Caki2 (cell line): ENCODE data around the gene INSC. TPM values are rescaled to one million over a fixed set of nuclear protein-coding genes. Genes with fewer than 3 reads are reported as not detected.

Source experiments
- DNase-seq: peaks from one replicate; pipeline ENCODE4 v3.0.0-alpha.2; 2015; ENCODE audit warnings: low read depth
- in situ Hi-C: cut with HindIII; loops from 2 replicates; pipeline ENCODE4 v1.10.0; 2016; ENCODE audit warnings: low sequenced_read_pairs, low pct_unique_long_range_greater_than_20kb, mixed read lengths
- total RNA-seq: library from RNA; depleted of rRNA; stranded (reverse); fragments of >200 nt; shearing (Covaris generic); gene quantifications from 2 replicates; pipeline ENCODE4 v1.2.3, GENCODE V29; 2014; ENCODE audit warnings: low replicate concordance

The INSC gene
- total RNA-seq, 1 experiment from 2014 or later = not detected

DNA sequence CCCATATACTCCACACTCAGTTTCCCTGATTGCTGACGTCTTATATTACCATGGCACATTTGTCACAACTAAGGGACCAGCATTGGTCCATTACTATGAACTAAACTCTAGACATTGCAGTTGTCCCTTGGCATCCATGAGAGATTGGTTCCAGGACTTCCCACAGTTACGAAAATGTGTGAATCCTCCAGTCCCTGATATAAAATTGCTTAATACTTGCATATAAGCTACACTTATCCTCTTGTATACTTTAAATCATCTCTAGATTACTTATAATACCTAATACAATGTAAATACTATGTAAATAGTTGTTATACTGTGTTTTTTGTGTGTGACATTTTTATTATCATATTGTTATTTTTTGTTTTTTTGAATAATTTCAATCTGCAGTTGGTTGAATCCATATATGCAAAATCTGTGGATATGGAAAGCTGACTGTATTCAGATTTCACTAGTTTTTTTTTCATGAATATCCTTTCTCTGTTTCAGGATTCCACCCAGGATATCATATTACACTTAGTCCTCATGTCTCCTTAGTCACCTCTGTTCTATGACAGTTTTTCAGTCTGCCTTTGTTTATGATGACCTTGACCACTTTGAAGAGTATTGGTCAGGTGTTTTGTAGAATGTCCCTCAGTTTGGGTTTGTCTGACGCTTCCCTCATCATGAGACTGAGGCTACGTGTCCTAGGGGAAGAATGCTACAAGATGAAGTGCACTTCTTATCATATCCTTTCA lies 55.3 kb downstream of the INSC start:
- in situ Hi-C loops = no loop called here
- no peak for DNase-seq

GRCh38 chr11:15170698-15171097 lies 56.0 kb downstream of the INSC start:
- in situ Hi-C loops = no loop called here
- DNase-seq = no peak

GRCh38 chr11:15171956-15172355 lies 57.2 kb downstream of the INSC start:
- in situ Hi-C loops = no loop called here
- no peak for DNase-seq

GRCh38 chr11:15175831-15176230 lies 61.1 kb downstream of the INSC start:
- no peak for DNase-seq
- in situ Hi-C loops = no loop called here

GRCh38 chr11:15176646-15177163 lies 62.0 kb downstream of the INSC start:
- in situ Hi-C loops = no loop called here
- no peak for DNase-seq

GRCh38 chr11:15177491-15177890 lies 62.8 kb downstream of the INSC start:
- in situ Hi-C loops = no loop called here
- DNase-seq = no peak

DNA sequence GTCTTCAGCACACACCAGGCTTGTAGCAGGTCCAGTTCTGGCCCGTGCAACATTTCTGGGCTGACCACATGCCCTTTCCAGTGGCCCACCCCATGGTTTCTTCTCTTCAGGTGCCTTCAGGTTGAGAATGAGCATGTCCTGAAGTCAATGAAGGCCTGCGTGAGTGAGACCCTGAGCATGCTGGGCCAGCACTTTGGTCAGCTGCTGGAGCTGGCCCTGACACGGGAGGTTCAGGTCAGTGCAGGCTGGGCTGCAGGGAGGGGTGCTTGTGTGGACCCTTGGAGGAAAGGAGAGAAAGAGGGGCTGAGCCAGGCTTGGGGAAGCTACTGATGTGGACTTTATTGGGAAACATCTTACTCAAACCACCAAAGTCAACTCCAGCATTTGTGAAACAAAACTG lies 63.5 kb downstream of the INSC start:
- in situ Hi-C loops = no loop called here
- DNase-seq = no peak

DNA sequence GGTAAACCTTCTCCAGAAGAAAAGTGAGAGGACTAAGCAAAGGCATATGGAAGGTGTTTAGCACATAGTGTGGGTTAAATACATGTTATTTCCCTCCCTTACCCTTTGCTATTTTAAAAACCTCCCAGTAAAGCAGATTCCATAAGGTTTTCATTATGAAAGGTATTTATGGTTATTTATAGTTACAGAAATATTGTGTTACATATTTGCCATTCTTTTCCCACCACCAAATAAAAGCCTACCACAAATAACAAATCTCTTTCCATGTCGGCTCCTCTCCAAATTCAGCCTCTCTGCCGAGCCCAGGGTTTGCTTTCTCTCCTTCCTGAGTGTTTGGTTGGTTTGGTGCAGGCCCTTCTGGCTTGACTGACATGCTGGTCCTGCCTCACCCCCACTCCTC lies 64.4 kb downstream of the INSC start:
- no peak for DNase-seq
- in situ Hi-C loops = no loop called here

DNA sequence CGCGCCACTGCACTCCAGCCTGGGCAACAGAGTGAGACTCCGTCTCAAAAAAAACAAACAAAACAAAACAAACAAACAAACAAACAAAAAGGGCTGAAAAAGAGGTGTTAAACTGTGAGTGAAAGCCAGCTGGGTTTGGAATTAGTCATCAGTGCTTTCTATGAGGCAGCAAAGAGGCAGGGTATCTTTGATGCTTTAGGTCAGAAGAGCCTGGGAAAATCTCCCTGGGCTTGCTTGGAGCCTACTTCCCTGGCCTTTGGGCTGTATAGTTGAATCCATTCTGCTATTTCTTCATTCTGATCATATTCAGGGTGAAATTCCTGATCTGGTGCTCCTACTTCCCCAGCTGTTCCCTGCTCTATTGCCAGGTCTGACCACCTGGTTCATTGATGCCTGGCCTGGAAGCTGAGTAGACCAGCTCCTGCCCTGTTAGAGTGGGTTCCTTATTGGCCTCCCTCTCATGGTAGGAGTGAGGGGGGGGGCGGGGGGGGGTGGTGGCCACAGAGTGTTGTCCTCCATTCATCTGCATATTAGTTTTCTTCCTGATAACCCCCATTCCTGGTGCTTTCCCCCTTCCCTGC lies 65.6 kb downstream of the INSC start:
- in situ Hi-C loops = no loop called here
- DNase-seq = no peak

GRCh38 chr11:15182372-15182771 lies 67.6 kb downstream of the INSC start:
- DNase-seq = no peak
- in situ Hi-C loops = no loop called here

DNA sequence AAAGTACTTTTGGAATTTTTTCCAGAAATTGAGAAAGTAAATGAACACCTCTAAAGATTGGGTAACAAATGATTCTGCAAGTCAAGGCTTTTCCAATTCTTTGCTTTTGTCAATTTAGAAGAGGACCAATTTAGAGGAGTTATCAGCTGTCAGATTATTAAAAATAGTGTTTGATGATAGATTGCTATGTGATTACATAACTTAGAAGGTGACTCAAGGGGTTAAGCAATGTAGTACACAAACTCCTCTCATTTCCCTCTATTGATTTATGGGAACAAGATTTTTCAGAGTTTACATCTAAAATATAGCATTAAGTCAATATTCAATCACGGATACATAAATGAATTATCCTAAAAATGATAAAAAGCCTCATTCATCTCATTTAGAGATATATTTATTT lies 70.3 kb downstream of the INSC start:
- in situ Hi-C loops = no loop called here
- DNase-seq = no peak

DNA sequence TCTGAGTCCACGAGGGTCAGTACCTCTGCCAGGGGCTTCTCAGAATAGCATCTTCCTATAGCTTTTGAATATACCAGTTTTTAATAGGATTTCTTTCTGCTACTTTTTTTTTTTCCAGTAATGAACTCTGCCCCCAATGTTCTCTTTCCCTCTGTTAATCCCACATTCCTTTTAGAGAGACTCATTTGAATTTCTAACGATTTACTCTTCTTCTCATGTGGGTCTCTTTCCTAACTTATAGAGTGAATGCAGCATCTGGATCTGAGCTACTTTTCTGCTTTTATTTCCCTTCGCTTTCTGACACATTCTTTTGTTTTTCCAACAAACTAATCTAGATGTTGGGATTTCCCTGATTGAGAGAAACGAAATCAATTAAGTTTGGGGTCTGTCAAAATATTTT lies 71.4 kb downstream of the INSC start:
- no peak for DNase-seq
- in situ Hi-C loops = no loop called here

GRCh38 chr11:15189189-15189588 lies 74.5 kb downstream of the INSC start:
- in situ Hi-C loops = no loop called here
- DNase-seq = no peak

- no peak for DNase-seq
- in situ Hi-C loops = no loop called here
Observed at GRCh38 chr11:15189641-15190365, 75.1 kb downstream of the INSC start.

DNA sequence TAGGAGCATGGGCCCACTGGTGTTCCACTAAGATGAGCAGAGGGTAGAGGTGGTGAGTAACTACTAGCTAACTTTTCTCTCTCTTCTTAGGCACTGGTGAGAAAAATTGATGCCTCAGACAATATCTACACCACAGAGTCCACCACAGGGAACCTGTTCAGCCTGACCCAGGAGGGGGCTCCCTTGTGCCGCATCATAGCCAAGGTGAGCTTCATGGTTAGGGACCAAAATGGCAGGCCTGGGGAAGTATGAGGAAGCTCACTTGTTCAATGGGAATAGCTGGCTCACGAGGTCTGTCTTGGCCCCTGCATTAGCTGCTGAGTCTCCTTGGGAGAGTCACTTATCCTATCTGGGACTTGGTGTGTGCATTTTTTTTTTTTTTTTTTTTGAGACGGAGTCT lies 75.9 kb downstream of the INSC start:
- no peak for DNase-seq
- in situ Hi-C loops = no loop called here

DNA sequence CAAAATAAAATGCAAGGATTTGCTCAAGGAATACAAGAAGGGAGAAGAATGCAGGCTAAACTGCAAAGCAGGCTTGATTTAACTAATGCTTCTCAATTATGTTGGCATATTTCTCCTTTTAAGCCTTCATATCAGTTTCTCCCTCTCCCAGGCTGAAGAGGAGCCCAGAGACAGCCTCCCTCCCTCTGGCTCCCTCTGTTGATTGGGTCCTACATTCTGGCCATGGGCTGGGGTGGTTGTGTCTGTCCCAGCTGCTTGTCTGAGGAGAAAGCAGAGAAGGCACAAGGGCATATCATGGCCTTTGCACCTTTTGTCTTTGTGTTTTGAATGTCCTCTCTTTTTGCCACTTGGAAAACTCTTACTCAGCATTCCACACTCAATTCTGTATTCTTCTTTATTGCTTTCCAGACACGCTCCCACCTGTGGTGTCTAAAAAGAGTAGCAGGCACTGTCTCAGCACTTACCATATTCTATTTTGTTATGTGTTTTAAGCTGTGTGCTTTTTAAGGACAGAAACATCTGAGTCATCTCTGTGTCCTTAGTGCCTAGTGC lies 77.4 kb downstream of the INSC start:
- no peak for DNase-seq
- in situ Hi-C loops = no loop called here

DNA sequence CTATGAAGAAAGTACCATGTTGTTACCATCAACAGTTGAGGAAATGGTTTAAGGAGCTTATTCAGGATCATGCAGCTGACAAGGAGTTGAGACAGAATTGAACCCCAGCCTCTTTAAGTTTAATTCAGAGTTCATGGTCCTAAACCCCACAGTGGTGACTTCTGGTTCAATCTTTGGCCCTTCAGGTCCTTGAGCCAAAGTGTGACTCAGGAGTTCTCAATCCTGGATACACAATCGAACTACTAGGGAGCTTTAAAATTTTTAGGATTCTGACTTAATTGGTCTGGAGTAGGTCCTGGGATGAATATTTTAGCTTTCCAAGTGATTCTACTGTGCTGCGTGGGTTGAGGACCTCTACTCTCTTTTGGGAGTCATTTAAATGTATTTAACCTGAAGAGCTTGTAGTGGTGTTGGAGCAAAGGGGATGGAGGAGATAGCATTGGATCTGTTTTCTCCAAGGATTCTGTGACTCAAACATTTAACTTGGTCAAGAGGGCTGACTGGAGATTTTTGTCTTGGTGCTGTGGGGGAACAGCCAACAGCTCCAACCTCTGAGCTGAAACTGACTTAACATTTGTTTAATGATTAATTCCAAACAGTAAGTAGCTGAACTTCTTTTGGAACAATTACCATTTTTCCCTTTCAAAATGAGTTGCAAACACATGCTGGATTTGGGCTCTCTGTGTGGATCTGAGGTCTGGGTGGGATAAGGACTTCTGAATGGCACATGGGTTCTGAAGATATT lies 80.1 kb downstream of the INSC start:
- peak; percentile 52 for DNase-seq
- in situ Hi-C loops = no loop called here

- peak; percentile 59 for DNase-seq
- in situ Hi-C loops = no loop called here
Observed at GRCh38 chr11:15195454-15196200, 80.9 kb downstream of the INSC start.
